ENCODE measurements around the gene TEKTIP1.

Gene TEKTIP1

GRCh38 chr19:3586707-3587346 lies 47.9 kb downstream of the TEKTIP1 start:
- DNase-seq = no peak

- DNase-seq = no peak
Measured at GRCh38 chr19:3589439-3589838, 50.5 kb downstream of the TEKTIP1 start.

- DNase-seq = no peak
Measured at GRCh38 chr19:3589949-3590348, 51.0 kb downstream of the TEKTIP1 start.

- no peak for DNase-seq
Measured at GRCh38 chr19:3590991-3591659, 52.2 kb downstream of the TEKTIP1 start.

GRCh38 chr19:3591876-3592613 lies 53.1 kb downstream of the TEKTIP1 start:
- DNase-seq = no peak

GRCh38 chr19:3593156-3593555 lies 54.2 kb downstream of the TEKTIP1 start:
- no peak for DNase-seq

Measured in NK-92 treated with Interleukin-12 subunit alpha and Interleukin-12 subunit beta, amount 100 ng/mL, for 24 hours (cell line).